Prostate gland (tissue), 2 donors: ENCODE measurements around the gene RPRD1B.

Experiments
- CTCF ChIP-seq, 4 experiments: fragments of 200-600 bp in 2 of 4; fragments of 450-650 bp in 2 of 4; sonication (generic) in 2 of 4; IDR thresholded peaks; 1 replicate in 3 of 4; 2 replicates in 1 of 4; pipeline ENCODE4 v1.5.1; 2016 to 2019; ENCODE audit warnings: antibody characterized with exemption in 4 of 4, mild to moderate bottlenecking in 2 of 4, moderate library complexity in 2 of 4
- POLR2A ChIP-seq: fragments of 450-650 bp; IDR thresholded peaks from one replicate; pipeline ENCODE4 v1.6.1; 2016; ENCODE audit warnings: antibody characterized with exemption, mild to moderate bottlenecking
- POLR2AphosphoS5 ChIP-seq: sonication (generic); formaldehyde crosslinking; IDR thresholded peaks from one replicate; pipeline ENCODE4 v1.6.1; 2017; ENCODE audit warnings: antibody characterized with exemption

GRCh38 chr20:38136421-38137245 is 103.1 kb downstream of the RPRD1B start:
- TF ChIP-seq CTCF (IDR thresholded peaks at IDR 0.05) (no peak), POLR2A (no peak), POLR2AphosphoS5 (no peak)
